SK-N-SH (cell line): ENCODE data around the gene EVPL. TPM values are rescaled to one million over a fixed set of nuclear protein-coding genes. Genes with fewer than 3 reads are reported as not detected.

Experiments
- CTCF ChIA-PET: fragments of 300-600, 350-600 bp; formaldehyde crosslinking; extraction: SDS; loops from one replicate; lab custom pipeline; 2021; lab: Yijun Ruan, JAX
- POLR2A ChIA-PET: fragments of 350-600 bp; sonication (Branson Sonifier 250); formaldehyde crosslinking; extraction: SDS; loops from one replicate; lab custom pipeline; 2020; ENCODE audit warnings: antibody characterized with exemption, inconsistent platforms; lab: Yijun Ruan, JAX
- DNase-seq: peaks from one replicate; pipeline ENCODE4 v3.0.0; 2012
- H2AFZ ChIP-seq: fragments of 200-600 bp; sonication (generic); 2 replicates; pipeline ENCODE4 v1.8.1; 2016; ENCODE audit warnings: antibody characterized with exemption, mild to moderate bottlenecking, low read depth
- H3F3A ChIP-seq: fragments of 200-600 bp; sonication (generic); replicated peaks from 2 replicates; pipeline ENCODE3; 2016; ENCODE audit warnings: antibody characterized with exemption, mild to moderate bottlenecking; ENCODE audit not compliant: insufficient read depth
- H3K27ac ChIP-seq, 2 experiments: fragments of 200-500 bp in 1 of 2; fragments of 200-600 bp in 1 of 2; sonication (Bioruptor generic) in 1 of 2; sonication (generic), shearing (Covaris generic) in 1 of 2; 2 replicates each; pipeline versions ENCODE4 v1.5.1 to v1.6.1; 2014 to 2016; ENCODE audit warnings: low read depth in 2 of 2, inconsistent platforms in 1 of 2, low read length in 1 of 2, mild to moderate bottlenecking in 1 of 2, mixed read lengths in 1 of 2
- H3K27me3 ChIP-seq: fragments of 200-600 bp; sonication (generic), shearing (Covaris generic); 2 replicates; pipeline ENCODE4 v1.6.1; 2016; ENCODE audit warnings: mixed run types; ENCODE audit not compliant: insufficient read depth
- H3K36me3 ChIP-seq, 2 experiments: fragments of 200-500 bp in 1 of 2; fragments of 200-600 bp in 1 of 2; sonication (Bioruptor generic) in 1 of 2; sonication (generic) in 1 of 2; replicated peaks in 1 of 2; 2 replicates each; pipeline versions ENCODE3 to v1.5.1; 2014 to 2016; ENCODE audit warnings: low read length in 1 of 2, mild to moderate bottlenecking in 1 of 2; ENCODE audit not compliant: insufficient read depth in 2 of 2, control insufficient read depth in 1 of 2
- H3K4me1 ChIP-seq, 2 experiments: fragments of 200-500 bp in 1 of 2; fragments of 200-600 bp in 1 of 2; sonication (Bioruptor generic) in 1 of 2; sonication (generic), shearing (Covaris generic) in 1 of 2; 2 replicates each; pipeline versions ENCODE4 v1.5.1 to v1.6.1; 2014 to 2016; ENCODE audit warnings: low read depth in 1 of 2, low read length in 1 of 2, mixed run types in 1 of 2; ENCODE audit not compliant: insufficient read depth in 2 of 2, control insufficient read depth in 1 of 2
- H3K4me2 ChIP-seq: fragments of 200-600 bp; sonication (generic), shearing (Covaris generic); 2 replicates; pipeline ENCODE4 v1.6.1; 2017; ENCODE audit warnings: mixed run types
- H3K4me3 ChIP-seq, 2 experiments: fragments of 200-500 bp in 1 of 2; fragments of 200-600 bp in 1 of 2; sonication (Bioruptor generic) in 1 of 2; sonication (generic), shearing (Covaris generic) in 1 of 2; 2 replicates each; pipeline versions ENCODE4 v1.5.1 to v1.8.1; 2014 to 2016; ENCODE audit warnings: low read depth in 2 of 2, inconsistent platforms in 1 of 2, low read length in 1 of 2, mild to moderate bottlenecking in 1 of 2, mixed read lengths in 1 of 2, moderate library complexity in 1 of 2
- H3K79me2 ChIP-seq: fragments of 200-600 bp; sonication (generic); 2 replicates; pipeline ENCODE4 v1.8.1; 2017; ENCODE audit warnings: mild to moderate bottlenecking; ENCODE audit not compliant: insufficient read depth
- H3K9ac ChIP-seq: fragments of 200-600 bp; sonication (generic); 2 replicates; pipeline ENCODE4 v1.6.1; 2017; ENCODE audit warnings: mixed run types
- H3K9me2 ChIP-seq: fragments of 200-600 bp; sonication (generic); 2 replicates; pipeline ENCODE4 v1.6.1; 2017; ENCODE audit warnings: mixed run types
- H3K9me3 ChIP-seq: fragments of 200-600 bp; sonication (generic); 2 replicates; pipeline ENCODE4 v1.6.1; 2017; ENCODE audit warnings: mixed run types, mild to moderate bottlenecking, moderate library complexity
- H4K20me1 ChIP-seq: fragments of 200-600 bp; sonication (generic); 2 replicates; pipeline ENCODE4 v1.6.1; 2017; ENCODE audit warnings: mild to moderate bottlenecking, mixed run types; ENCODE audit not compliant: insufficient read depth
- CHD2 ChIP-seq: fragments of 150-350 bp; IDR thresholded peaks from 2 replicates; pipeline ENCODE4 v1.6.1; 2018; ENCODE audit warnings: low read length; ENCODE audit not compliant: partially characterized antibody
- CTCF ChIP-seq: fragments of 200-600 bp; sonication (generic); IDR thresholded peaks from 2 replicates; pipeline ENCODE4 v1.6.1; 2017; ENCODE audit warnings: antibody characterized with exemption, mild to moderate bottlenecking, moderate library complexity
- EP300 ChIP-seq, 2 experiments: IDR thresholded peaks; 2 replicates each; pipeline versions ENCODE4 v1.4.0 to v1.6.1; 2012; ENCODE audit warnings: borderline replicate concordance in 1 of 2, low read depth in 1 of 2, low read length in 1 of 2
- FOSL2 ChIP-seq: IDR thresholded peaks from 2 replicates; pipeline ENCODE4 v1.4.0; 2012; ENCODE audit warnings: low read depth, mild to moderate bottlenecking, moderate library complexity, borderline replicate concordance
- GATA2 ChIP-seq: sonication (generic); formaldehyde crosslinking; IDR thresholded peaks from 2 replicates; pipeline ENCODE4 v1.5.0; 2020; ENCODE audit warnings: mild to moderate bottlenecking, missing genetic modification reagents
- MEF2A ChIP-seq: IDR thresholded peaks from 2 replicates; pipeline ENCODE4 v1.4.0; 2012; ENCODE audit warnings: low read depth, borderline replicate concordance
- NRF1 ChIP-seq: IDR thresholded peaks from 2 replicates; pipeline ENCODE4 v1.6.1; 2012; ENCODE audit warnings: low read depth, mild to moderate bottlenecking, low read length
- POLR2AphosphoS5 ChIP-seq: IDR thresholded peaks from 2 replicates; pipeline ENCODE4 v1.6.1; 2012; ENCODE audit warnings: low read depth, low read length
- RCOR1 ChIP-seq: fragments of 150-350 bp; IDR thresholded peaks from 2 replicates; pipeline ENCODE4 v1.6.1; 2017; ENCODE audit warnings: antibody characterized with exemption, low read length
- RFX5 ChIP-seq: IDR thresholded peaks from 2 replicates; pipeline ENCODE4 v1.6.1; 2012; ENCODE audit warnings: mild to moderate bottlenecking, improper control_type of control experiment, low read length
- SMC3 ChIP-seq: IDR thresholded peaks from 2 replicates; pipeline ENCODE4 v1.6.1; 2012; ENCODE audit warnings: low read depth, low read length, improper control_type of control experiment
- TEAD4 ChIP-seq: IDR thresholded peaks from 2 replicates; pipeline ENCODE4 v1.4.0; 2012; ENCODE audit warnings: mild to moderate bottlenecking, borderline replicate concordance; ENCODE audit not compliant: insufficient read depth
- USF2 ChIP-seq: fragments of 150-350 bp; IDR thresholded peaks from 2 replicates; pipeline ENCODE4 v1.6.1; 2017; ENCODE audit warnings: antibody characterized with exemption, low read length, low read depth, borderline replicate concordance
- YY1 ChIP-seq: IDR thresholded peaks from 2 replicates; pipeline ENCODE4 v1.4.0; 2012; ENCODE audit warnings: low read depth, mild to moderate bottlenecking
- ZBTB33 ChIP-seq: IDR thresholded peaks from 2 replicates; pipeline ENCODE4 v1.4.0; 2012; ENCODE audit warnings: low read depth, borderline replicate concordance
- WGBS: methylation state at CpG from one replicate; pipeline ENCODE4 v1.1.6; 2017; ENCODE audit warnings: low lambda C conversion rate; 5-methylcytosine and 5-hydroxymethylcytosine counted together
- polyA plus RNA-seq, 3 experiments: library from polyadenylated mRNA; depleted of rRNA; stranded (reverse); fragments of >200 nt; gene quantifications; 2 replicates each; pipeline ENCODE4 v1.2.3, GENCODE V29; 2012
- TF ChIP-seq, protein P1 (sequence below): IDR thresholded peaks from 2 replicates; pipeline ENCODE4 v1.4.0; 2012; ENCODE audit warnings: low read depth

EVPL gene
- polyA plus RNA-seq, 1 of the 3 experiments (the other 2 are of a cell fraction) = 0.23 TPM

GRCh38 chr17:75985986-75986385 is 41.1 kb downstream of the EVPL start:
- Histone ChIP-seq H4K20me1 (no peaks in the 10 kb centered on the region), H3K9me3 (no peaks in the 10 kb centered on the region), H2AFZ (no peak overlapping the region), H3K27ac (no peak overlapping the region), H3F3A (peaks cover 32% of the 10 kb centered on the region), H3K4me1 (peaks cover 0 to 9% of the 10 kb centered on the region in 2 experiments; a peak in 2 of 4 replicates), H3K4me3 (no peak overlapping the region), H3K9ac (no peak overlapping the region), H3K27me3 (no peaks in the 10 kb centered on the region), H3K4me2 (no peak overlapping the region), H3K9me2 (no peaks in the 10 kb centered on the region), H3K36me3 (no peaks in the 10 kb centered on the region), H3K79me2 (peaks cover 6% of the 10 kb centered on the region; the same call in 1 of the 2 replicates)
- DNase-seq = no peak
- CTCF ChIA-PET = interaction anchor here (0.7 to 3.2 kb wide), 3 partner anchors 15 to 23 kb away, joined by 5 to 21 read pairs (median 12); partner anchors contain the start of gene CDK3
- WGBS = 97% methylated on average over 4 of the region's 4 CpGs
- POLR2A ChIA-PET = no interaction called here
- TF ChIP-seq, protein P1, sequence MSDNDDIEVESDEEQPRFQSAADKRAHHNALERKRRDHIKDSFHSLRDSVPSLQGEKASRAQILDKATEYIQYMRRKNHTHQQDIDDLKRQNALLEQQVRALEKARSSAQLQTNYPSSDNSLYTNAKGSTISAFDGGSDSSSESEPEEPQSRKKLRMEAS = no peak
- no peak for TF ChIP-seq RCOR1
- TF ChIP-seq MEF2A = no peak
- TF ChIP-seq GATA2 (CRISPR knock-in tag) = no peak

DNA sequence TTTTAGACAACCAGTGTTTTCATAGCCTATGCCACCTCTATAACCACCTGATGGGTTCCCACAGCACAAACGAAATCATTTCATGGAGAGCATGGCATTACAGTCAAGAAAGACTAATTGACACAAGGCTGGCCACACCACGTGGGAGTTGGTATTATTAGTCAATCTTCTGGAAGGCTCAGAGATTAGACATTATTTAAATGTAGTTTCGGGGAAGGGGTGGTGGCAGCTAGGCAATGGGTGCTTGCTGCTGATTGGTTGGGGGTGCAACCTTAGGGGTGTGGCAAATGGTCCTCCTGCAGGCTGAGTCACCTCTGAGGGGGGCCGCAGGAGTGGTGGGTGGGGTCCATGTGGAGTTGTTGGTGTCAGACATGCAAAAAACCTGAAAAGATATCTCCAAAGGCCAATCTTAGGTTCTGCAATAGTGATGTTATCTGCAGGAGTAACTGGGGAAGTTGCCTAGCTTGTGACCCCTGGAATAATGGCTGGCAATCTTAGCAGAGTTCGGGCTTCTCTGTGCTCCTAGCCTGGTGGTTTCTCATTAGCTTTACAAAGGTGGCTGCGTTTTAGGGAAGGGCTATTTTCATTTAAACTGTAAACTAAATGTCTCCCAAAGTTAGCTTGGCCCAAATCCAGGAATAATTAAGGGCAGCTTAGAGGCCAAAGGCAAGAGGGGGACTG is 43.5 kb downstream of the EVPL start:
- H3K27ac ChIP-seq = peak overlapping the region in 1 of 2 experiments; percentile 98; a peak in 1 of 4 replicates
- H3K4me2 ChIP-seq = no peak overlapping the region
- H4K20me1 ChIP-seq = no peaks in the 10 kb centered on the region
- no peaks in the 10 kb centered on the region for H3K36me3 ChIP-seq
- H3K4me1 ChIP-seq = peaks cover 0 to 9% of the 10 kb centered on the region in 2 experiments; a peak in 2 of 4 replicates
- ChIA-PET POLR2A (no interaction called here), CTCF (interaction anchor here (1.2 to 3.2 kb wide), 7 partner anchors 14 to 79 kb away, joined by 3 to 21 read pairs (median 8); partner anchors contain the start of genes CDK3 and MRPL38)
- no peaks in the 10 kb centered on the region for H3K9me3 ChIP-seq
- DNase-seq = no peak
- TF ChIP-seq POLR2AphosphoS5 (no peak), SMC3 (no peak), USF2 (no peak), NRF1 (no peak), TEAD4 (no peak), MEF2A (no peak), FOSL2 (no peak), RFX5 (no peak), ZBTB33 (no peak), EP300 (IDR thresholded peaks at IDR 0.05; ENCODE audit: borderline replicate concordance in 1 of 2, low read depth in 1 of 2, low read length in 1 of 2) (no peak), GATA2 (CRISPR knock-in tag) (no peak), YY1 (no peak), CTCF (no peak), CHD2 (no peak)
- H3K27me3 ChIP-seq = no peaks in the 10 kb centered on the region
- peaks cover 23% of the 10 kb centered on the region for H3K79me2 ChIP-seq
- WGBS = 85% methylated on average over 6 of the region's 6 CpGs
- H2AFZ ChIP-seq = no peak overlapping the region
- peaks cover 42% of the 10 kb centered on the region for H3F3A ChIP-seq
- H3K4me3 ChIP-seq = no peak overlapping the region
- no peak overlapping the region for H3K9ac ChIP-seq
- no peaks in the 10 kb centered on the region for H3K9me2 ChIP-seq
